ENCODE data around the gene CERS2. TPM values are rescaled to one million over a fixed set of nuclear protein-coding genes. Genes with fewer than 3 reads are reported as not detected.
A peak's percentile ranks its signal among the peaks of the same experiment; 100 is the strongest.

The CERS2 gene
- total and polyA plus RNA-seq, 10 of the 15 experiments (the other 5 are each of a cell fraction or from before 2014, with no cell fraction given): 9.2 to 87.9 (median 50.8) TPM

DNA sequence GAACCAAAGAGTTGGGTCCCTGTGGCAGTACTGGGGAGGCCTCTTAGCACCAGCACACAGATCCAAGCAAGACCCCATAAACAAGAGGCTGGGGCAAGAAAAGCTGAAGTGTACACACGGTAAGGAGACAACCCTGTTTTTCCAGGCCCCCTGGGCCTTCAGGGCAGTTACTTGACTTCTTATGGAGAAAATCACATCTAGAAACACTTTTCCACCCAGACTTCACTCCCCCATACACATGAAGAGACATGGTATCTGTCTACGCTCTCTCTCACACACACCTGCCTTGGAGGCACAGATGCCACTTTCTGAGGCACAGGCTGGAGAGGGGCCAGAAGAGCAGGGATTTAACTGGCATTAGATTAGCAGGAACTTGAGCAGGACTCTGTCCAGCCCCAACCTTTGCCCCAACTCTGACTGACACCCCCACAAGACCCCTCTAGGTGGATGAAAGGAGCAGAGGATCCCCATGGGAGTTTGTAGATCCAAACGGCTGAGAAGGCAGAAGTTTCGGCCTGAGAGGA, 2.2 kb downstream of the CERS2 start:
- Histone ChIP-seq H3K79me2 (ENCODE audit: control insufficient read depth, insufficient read depth, low read length) (peaks cover 39% of the 10 kb centered on the region), H3K4me1 (ENCODE audit: control insufficient read depth, insufficient read depth, low read length) (peaks cover 7% of the 10 kb centered on the region; the same call in 1 of the 2 replicates), H2AFZ (ENCODE audit: control insufficient read depth, low read depth, low read length) (no peak overlapping the region), H3K27ac (ENCODE audit: control insufficient read depth, insufficient read depth) (no peak overlapping the region), H3K4me3 (peak overlapping the region; percentile 87; the same call in 1 of the 2 replicates), H3K4me2 (ENCODE audit: control insufficient read depth, insufficient read depth) (peak overlapping the region; percentile 77), H3K9me3 (replicated peaks; ENCODE audit: control insufficient read depth, insufficient read depth, low read length) (no peaks in the 10 kb centered on the region), H3K27me3 (replicated peaks in 1 of 2; ENCODE audit: control insufficient read depth in 2 of 2, insufficient read depth in 2 of 2, low read length in 1 of 2) (no peaks in the 10 kb centered on the region; a peak in 2 of 4 replicates), H3K36me3 (ENCODE audit: control insufficient read depth in 2 of 2, insufficient read depth in 2 of 2, low read length in 1 of 2) (peaks cover 2 to 6% of the 10 kb centered on the region in 2 experiments; a peak in 3 of 4 replicates), H3K9ac (ENCODE audit: control insufficient read depth, insufficient read depth, low read length) (peak overlapping the region; percentile 85), H4K20me1 (ENCODE audit: control insufficient read depth, insufficient read depth) (no peaks in the 10 kb centered on the region)
- no peak for ATAC-seq
- RAD21 ChIA-PET (ENCODE audit: unreplicated experiment): no interaction called here
- DNase-seq (ENCODE audit: low read depth, low spot score): no peak
- 90% methylated on average over 4 of the region's 4 CpGs for WGBS (ENCODE audit: insufficient coverage, insufficient replicate concordance, low lambda C conversion rate, missing lambda C conversion rate)
- TSS peak; percentile 43 for BruUV-seq (replicated peaks)
- no peak for TF ChIP-seq MTA2 (IDR thresholded peaks at IDR 0.05; ENCODE audit: low read depth)
- TF ChIP-seq, protein P1, sequence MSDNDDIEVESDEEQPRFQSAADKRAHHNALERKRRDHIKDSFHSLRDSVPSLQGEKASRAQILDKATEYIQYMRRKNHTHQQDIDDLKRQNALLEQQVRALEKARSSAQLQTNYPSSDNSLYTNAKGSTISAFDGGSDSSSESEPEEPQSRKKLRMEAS (IDR thresholded peaks at IDR 0.05; ENCODE audit: low read depth, low read length): no peak
- TF ChIP-seq EZH2 (IDR thresholded peaks at IDR 0.05; ENCODE audit: borderline replicate concordance, control insufficient read depth, low read depth, low read length): no peak
- no peak for TF ChIP-seq SIX5 (IDR thresholded peaks at IDR 0.05; ENCODE audit: low read depth, low read length, severe bottlenecking)
- TF ChIP-seq SREBF2 (IDR thresholded peaks at IDR 0.05; ENCODE audit: low read length): no peak
- TF ChIP-seq HDAC6 (IDR thresholded peaks at IDR 0.05; ENCODE audit: unreplicated experiment): no peak
- TF ChIP-seq JUND (IDR thresholded peaks at IDR 0.05; ENCODE audit: low read depth, low read length): no peak
- TF ChIP-seq SP1 (IDR thresholded peaks at IDR 0.05; ENCODE audit: low read depth, low read length): no peak
- TF ChIP-seq ZNF207 (IDR thresholded peaks at IDR 0.05; ENCODE audit: borderline replicate concordance): no peak
- no peak for TF ChIP-seq FOXK2 (IDR thresholded peaks at IDR 0.05)
- TF ChIP-seq NFYB (IDR thresholded peaks at IDR 0.05; ENCODE audit: insufficient read depth, low read depth, low read length): no peak
- no peak for TF ChIP-seq ETV6 (conservative IDR thresholded peaks at IDR 0.05 in 1 of 2, IDR thresholded peaks at IDR 0.05 in 1 of 2; ENCODE audit: borderline replicate concordance in 1 of 2, low read depth in 1 of 2)
- no peak for TF ChIP-seq SPI1 (IDR thresholded peaks at IDR 0.05; ENCODE audit: borderline replicate concordance, insufficient read depth, low read depth, low read length)
- in situ Hi-C loops (cut with MboI): no loop called here
- FAIRE-seq: no peak
- intact Hi-C loops (cut with micrococcal nuclease; ENCODE audit: unreplicated experiment): loop anchor here (10.0 kb wide), 2 partner anchors 208 to 348 kb away; partner anchors contain the start of genes CTSS and ENSA
- CTCF ChIA-PET: interaction anchor here (2.4 kb wide), 1 partner anchor 8 kb away, joined by 8 read pairs; no protein-coding TSS in a partner anchor
- SMC1A ChIA-PET (ENCODE audit: uncharacterized antibody, unreplicated experiment): interaction anchor here (0.6 kb wide), 1 partner anchor 185 kb away, joined by 3 read pairs; no protein-coding TSS in a partner anchor
- POLR2A ChIA-PET: no interaction called here

Data from GM12878 (cell line).